Keratinocyte (primary cell): ENCODE results near the gene HLA-DPA1. TPM values are rescaled to one million over a fixed set of nuclear protein-coding genes. Genes with fewer than 3 reads are reported as not detected.

Experiments
- DNase-seq: peaks from one replicate; pipeline ENCODE4 v3.0.0-alpha.2; 2011; ENCODE audit warnings: low read depth, missing footprints, low spot score
- FAIRE-seq: peaks from 2 replicates; lab custom pipeline; 2011; peaks lifted over from hg19 to GRCh38; lab: Jason Lieb, UNC
- H2AFZ ChIP-seq: 2 replicates; pipeline ENCODE4 v1.6.0; 2012; ENCODE audit warnings: low read length, control low read depth, inconsistent platforms; ENCODE audit not compliant: control insufficient read depth
- H3K27ac ChIP-seq: 2 replicates; pipeline ENCODE4 v1.5.1; 2011; ENCODE audit warnings: low read length; ENCODE audit not compliant: control insufficient read depth, insufficient read depth
- H3K27me3 ChIP-seq: 3 replicates; pipeline ENCODE4 v1.6.0; 2011; ENCODE audit warnings: low read length; ENCODE audit not compliant: control insufficient read depth, insufficient read depth; ENCODE audit errors: extremely low read depth
- H3K36me3 ChIP-seq, 2 experiments: 2 replicates in 1 of 2; 3 replicates in 1 of 2; pipeline ENCODE4 v1.5.1; 2011; ENCODE audit warnings: low read length in 2 of 2, mild to moderate bottlenecking in 1 of 2; ENCODE audit not compliant: control insufficient read depth in 2 of 2, insufficient read depth in 2 of 2; ENCODE audit errors: extremely low read depth in 1 of 2
- H3K4me1 ChIP-seq: 3 replicates; pipeline ENCODE4 v1.5.1; 2011; ENCODE audit warnings: low read length; ENCODE audit not compliant: control insufficient read depth, insufficient read depth; ENCODE audit errors: extremely low read depth
- H3K4me2 ChIP-seq: 3 replicates; pipeline ENCODE4 v1.6.0; 2011; ENCODE audit warnings: low read depth, low read length; ENCODE audit not compliant: control insufficient read depth, insufficient read depth; ENCODE audit errors: extremely low read depth
- H3K4me3 ChIP-seq, 3 experiments: fragments of 200-600 bp in 1 of 3; sonication (generic) in 1 of 3; 2 replicates in 2 of 3; 3 replicates in 1 of 3; pipeline ENCODE4 v1.5.1; 2011 to 2016; ENCODE audit warnings: low read length in 3 of 3, mild to moderate bottlenecking in 3 of 3, control low read depth in 2 of 3, inconsistent platforms in 1 of 3, low read depth in 1 of 3, mixed read lengths in 1 of 3, mixed run types in 1 of 3, moderate library complexity in 1 of 3; ENCODE audit not compliant: control insufficient read depth in 2 of 3, insufficient read depth in 2 of 3; ENCODE audit errors: extremely low read depth in 1 of 3
- H3K79me2 ChIP-seq: 2 replicates; pipeline ENCODE4 v1.6.0; 2012; ENCODE audit warnings: low read length; ENCODE audit not compliant: control insufficient read depth, insufficient read depth
- H3K9ac ChIP-seq: 3 replicates; pipeline ENCODE4 v1.6.0; 2011; ENCODE audit warnings: low read length; ENCODE audit not compliant: control insufficient read depth, insufficient read depth; ENCODE audit errors: extremely low read depth
- H3K9me1 ChIP-seq: 3 replicates; pipeline ENCODE4 v1.6.0; 2011; ENCODE audit warnings: low read length; ENCODE audit not compliant: control insufficient read depth, insufficient read depth; ENCODE audit errors: extremely low read depth
- H3K9me3 ChIP-seq: 2 replicates; pipeline ENCODE4 v1.5.1; 2012; ENCODE audit warnings: low read depth, low read length; ENCODE audit not compliant: control insufficient read depth
- H4K20me1 ChIP-seq: 3 replicates; pipeline ENCODE4 v1.6.0; 2011; ENCODE audit warnings: low read length; ENCODE audit not compliant: control insufficient read depth, insufficient read depth; ENCODE audit errors: extremely low read depth
- CTCF ChIP-seq, 3 experiments: IDR thresholded peaks in 1 of 3; conservative IDR thresholded peaks in 1 of 3; optimal IDR thresholded peaks in 1 of 3; 2 replicates in 2 of 3; 3 replicates in 1 of 3; pipeline versions ENCODE3 to v1.5.1; 2011; ENCODE audit warnings: low read length in 3 of 3, mild to moderate bottlenecking in 3 of 3, moderate library complexity in 2 of 3, control low read depth in 1 of 3, inconsistent platforms in 1 of 3; ENCODE audit not compliant: insufficient read depth in 2 of 3; ENCODE audit errors: extremely low read depth in 1 of 3
- EZH2 ChIP-seq: IDR thresholded peaks from one replicate; pipeline ENCODE4 v1.6.1; 2012; ENCODE audit warnings: inconsistent platforms, mild to moderate bottlenecking, low read length, moderate library complexity
- dilution Hi-C: fragments of 300-500 bp; cut with MboI; formaldehyde crosslinking; loops from one replicate; pipeline ENCODE4 v1.7.0; 2020; ENCODE audit warnings: low sequenced_read_pairs; ENCODE audit not compliant: extremely low pct_ligation_motif_present
- polyA plus RNA-seq, 5 experiments: library from polyadenylated mRNA; depleted of rRNA in 3 of 5; stranded (reverse) in 3 of 5; stranded (forward) in 1 of 5; unstranded in 1 of 5; fragments of >200 nt; gene quantifications; 1 replicate in 1 of 5; 2 replicates in 3 of 5; 3 replicates in 1 of 5; pipeline versions ENCODE4 v1.2.1 to v1.2.3, GENCODE V29; 2011 to 2012; ENCODE audit warnings: missing spikeins in 2 of 5, low read depth in 1 of 5, low replicate concordance in 1 of 5

HLA-DPA1 gene
- polyA plus RNA-seq, 1 donor (not counting 4 experiments of a cell fraction or from before 2014, with no cell fraction given), result 0.09 TPM

DNA sequence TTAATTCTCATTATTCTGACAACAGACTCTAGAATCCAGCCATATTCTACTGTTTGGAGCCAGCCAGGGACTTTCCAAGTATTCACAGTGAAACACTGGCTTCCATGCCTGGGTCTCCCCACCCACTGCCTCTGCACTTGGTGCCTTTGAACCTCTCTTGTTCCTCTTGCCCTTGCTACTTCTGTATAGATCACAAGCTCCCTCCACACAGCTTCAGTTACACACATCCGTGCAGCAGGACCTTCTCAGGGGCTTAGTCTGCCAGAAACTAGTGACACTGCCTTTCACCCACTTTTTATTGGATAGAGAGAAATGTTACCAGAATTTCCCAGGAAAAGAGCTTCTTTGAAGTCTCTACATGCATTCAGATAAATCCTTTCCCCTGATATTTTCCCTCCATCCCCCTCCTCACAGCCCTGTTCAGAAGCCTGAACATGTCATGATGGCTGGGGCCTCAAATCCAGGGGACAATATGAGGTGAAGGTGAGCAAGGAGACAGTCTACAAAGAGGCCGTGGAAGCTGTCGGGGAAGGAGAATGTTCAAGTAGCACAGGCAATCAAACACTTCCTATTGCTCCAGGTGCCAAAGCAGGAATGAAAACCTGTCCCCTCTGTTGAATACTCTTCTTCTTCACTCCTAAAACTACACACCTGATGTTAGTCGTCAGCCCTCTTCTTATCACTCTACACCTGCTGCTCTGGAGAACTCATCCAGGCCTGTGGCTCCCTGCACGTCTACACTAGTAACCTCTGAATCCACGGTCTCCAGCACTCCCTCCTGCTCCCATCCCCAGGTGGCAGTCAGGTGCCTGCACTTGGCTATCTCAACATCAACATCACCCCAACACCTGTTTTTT, 43.9 kb downstream of the HLA-DPA1 start:
- H3K79me2 ChIP-seq, result no peaks in the 10 kb centered on the region
- H3K4me2 ChIP-seq, result no peak overlapping the region
- H3K27ac ChIP-seq, result no peak overlapping the region
- H3K4me3 ChIP-seq, result no peak overlapping the region
- dilution Hi-C loops, result no loop called here
- no peaks in the 10 kb centered on the region for H3K36me3 ChIP-seq
- H4K20me1 ChIP-seq, result no peaks in the 10 kb centered on the region
- DNase-seq, result no peak
- H3K9me1 ChIP-seq, result no peaks in the 10 kb centered on the region
- TF ChIP-seq CTCF (optimal IDR thresholded peaks at IDR 0.05 in 1 of 3, IDR thresholded peaks at IDR 0.05 in 1 of 3, conservative IDR thresholded peaks at IDR 0.05 in 1 of 3; ENCODE audit: extremely low read depth in 1 of 3, insufficient read depth in 2 of 3, low read length in 3 of 3) (no peak), EZH2 (no peak)
- H3K27me3 ChIP-seq, result peaks cover 15% of the 10 kb centered on the region
- FAIRE-seq, result no peak
- H2AFZ ChIP-seq, result no peak overlapping the region
- no peaks in the 10 kb centered on the region for H3K9me3 ChIP-seq
- no peaks in the 10 kb centered on the region for H3K4me1 ChIP-seq
- H3K9ac ChIP-seq, result no peak overlapping the region

DNA sequence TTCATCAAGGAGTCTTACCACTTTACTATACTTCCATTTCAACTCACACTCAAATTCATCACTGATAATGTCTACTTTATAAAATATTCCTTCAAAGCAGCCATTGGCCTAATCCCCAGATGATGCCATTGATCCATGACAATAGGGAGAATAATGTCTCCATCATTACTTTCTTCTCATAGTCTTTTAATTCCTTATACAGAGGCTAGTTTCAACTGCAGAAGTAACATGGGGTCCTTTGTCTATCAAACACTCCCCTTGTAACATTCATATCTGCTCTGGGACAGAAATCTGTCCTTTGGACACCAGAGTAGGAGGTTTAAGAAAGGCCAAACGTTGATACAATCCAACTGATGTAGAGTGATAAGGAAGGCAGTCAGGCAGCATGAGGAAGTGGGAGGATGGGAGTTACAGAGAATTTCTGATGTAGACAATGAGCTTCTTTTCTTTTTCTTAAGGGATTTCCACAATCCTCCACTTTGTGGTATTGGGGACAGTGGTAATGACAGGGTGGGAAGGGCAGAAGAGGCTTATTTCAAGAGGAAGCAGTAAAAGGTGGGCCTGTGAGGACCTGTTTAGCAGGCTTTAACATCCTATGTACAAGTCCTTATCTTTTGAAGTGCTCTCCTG, 45.1 kb downstream of the HLA-DPA1 start:
- dilution Hi-C loops, result no loop called here
- Histone ChIP-seq H3K36me3 (no peaks in the 10 kb centered on the region), H3K27ac (no peak overlapping the region), H3K9me1 (no peaks in the 10 kb centered on the region), H3K79me2 (no peaks in the 10 kb centered on the region), H3K4me1 (no peaks in the 10 kb centered on the region), H3K9me3 (no peaks in the 10 kb centered on the region), H4K20me1 (no peaks in the 10 kb centered on the region), H3K9ac (no peak overlapping the region), H3K4me3 (no peak overlapping the region), H2AFZ (no peak overlapping the region), H3K27me3 (peaks cover 13% of the 10 kb centered on the region), H3K4me2 (no peak overlapping the region)
- TF ChIP-seq CTCF (optimal IDR thresholded peaks at IDR 0.05 in 1 of 3, IDR thresholded peaks at IDR 0.05 in 1 of 3, conservative IDR thresholded peaks at IDR 0.05 in 1 of 3; ENCODE audit: extremely low read depth in 1 of 3, insufficient read depth in 2 of 3, low read length in 3 of 3), result no peak
- no peak for TF ChIP-seq EZH2
- no peak for DNase-seq
- no peak for FAIRE-seq
